ENCODE measurements around the gene TEAD4. TPM values are rescaled to one million over a fixed set of nuclear protein-coding genes. Genes with fewer than 3 reads are reported as not detected.
"Not testable (repeated sequence)": the region's sequence is repeated elsewhere in the genome, so short reads cannot be mapped to it uniquely, and the experiment has no call there.

The TEAD4 gene
- total RNA-seq, 1 donor from 2014 or later, result 30.3 TPM

- no peak overlapping the region for H3K4me3 ChIP-seq (ENCODE audit: low read length in 3 of 3)
- H3K27ac ChIP-seq (ENCODE audit: low read depth, low read length), result no peak overlapping the region
- H3K9ac ChIP-seq (ENCODE audit: low read depth in 1 of 3, low read length in 3 of 3), result no peak overlapping the region
- peaks cover 0 to 6% (median 2%) of the 10 kb centered on the region in 3 donors for H3K4me1 ChIP-seq (ENCODE audit: control insufficient read depth in 3 of 3, insufficient read depth in 3 of 3, low read length in 3 of 3)
- no peaks in the 10 kb centered on the region for H3K27me3 ChIP-seq (ENCODE audit: control insufficient read depth in 3 of 3, insufficient read depth in 3 of 3, low read length in 3 of 3)
- peaks cover 0 to 5% (median 0%) of the 10 kb centered on the region in 3 donors for H3K9me3 ChIP-seq (ENCODE audit: control insufficient read depth in 3 of 3, low read length in 3 of 3)
- peaks cover 0 to 3% (median 0%) of the 10 kb centered on the region in 3 donors for H3K36me3 ChIP-seq (ENCODE audit: control insufficient read depth in 3 of 3, insufficient read depth in 3 of 3, low read length in 3 of 3)
Observed at GRCh38 chr12:3061501-3062215, 102.5 kb downstream of the TEAD4 start.

GRCh38 chr12:3065300-3065699, 106.1 kb downstream of the TEAD4 start:
- H3K4me1 ChIP-seq (ENCODE audit: control insufficient read depth in 3 of 3, insufficient read depth in 3 of 3, low read length in 3 of 3), result peaks cover 0 to 6% (median 2%) of the 10 kb centered on the region in 3 donors

DNA sequence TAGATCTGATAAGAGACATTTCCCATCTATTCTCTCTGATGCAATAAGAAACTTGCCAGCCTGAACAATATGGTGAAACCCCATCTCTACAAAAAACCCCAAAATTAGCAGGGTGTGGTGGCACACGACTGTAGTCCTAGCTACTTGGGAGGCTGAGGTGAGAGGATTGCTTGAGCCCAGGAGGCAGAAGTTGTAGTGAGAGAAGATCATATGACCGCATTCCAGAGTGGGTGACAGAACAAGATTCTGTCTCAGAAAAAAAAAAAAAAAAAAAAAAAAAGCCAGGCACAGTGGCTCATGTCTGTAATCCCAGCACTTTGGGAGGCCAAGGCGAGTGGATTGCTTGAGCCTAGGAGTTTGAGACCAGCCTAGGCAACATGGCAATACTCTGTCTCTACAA, 106.6 kb downstream of the TEAD4 start:
- H3K9ac ChIP-seq (ENCODE audit: low read depth in 1 of 3, low read length in 3 of 3); H3K27ac ChIP-seq (ENCODE audit: low read depth, low read length); H3K27me3 ChIP-seq (ENCODE audit: control insufficient read depth in 3 of 3, insufficient read depth in 3 of 3, low read length in 3 of 3); H3K9me3 ChIP-seq (ENCODE audit: control insufficient read depth in 3 of 3, low read length in 3 of 3); H3K4me3 ChIP-seq (ENCODE audit: low read length in 3 of 3); H3K36me3 ChIP-seq (ENCODE audit: control insufficient read depth in 3 of 3, insufficient read depth in 3 of 3, low read length in 3 of 3); H3K4me1 ChIP-seq (ENCODE audit: control insufficient read depth in 3 of 3, insufficient read depth in 3 of 3, low read length in 3 of 3): not testable (repeated sequence)

More at GRCh38 chr12:3065300-3065699, 106.1 kb downstream of the TEAD4 start:
- H3K9ac ChIP-seq (ENCODE audit: low read depth in 1 of 3, low read length in 3 of 3), result no peak overlapping the region
- H3K27ac ChIP-seq (ENCODE audit: low read depth, low read length), result no peak overlapping the region
- peaks cover 0 to 3% (median 0%) of the 10 kb centered on the region in 3 donors for H3K36me3 ChIP-seq (ENCODE audit: control insufficient read depth in 3 of 3, insufficient read depth in 3 of 3, low read length in 3 of 3)
- H3K4me3 ChIP-seq (ENCODE audit: low read length in 3 of 3), result no peak overlapping the region
- H3K9me3 ChIP-seq (ENCODE audit: control insufficient read depth in 3 of 3, low read length in 3 of 3), result peaks cover 0 to 5% (median 0%) of the 10 kb centered on the region in 3 donors
- H3K27me3 ChIP-seq (ENCODE audit: control insufficient read depth in 3 of 3, insufficient read depth in 3 of 3, low read length in 3 of 3), result no peaks in the 10 kb centered on the region

- H3K9ac ChIP-seq (ENCODE audit: low read depth in 1 of 3, low read length in 3 of 3), result no peak overlapping the region
- no peaks in the 10 kb centered on the region for H3K9me3 ChIP-seq (ENCODE audit: control insufficient read depth in 3 of 3, low read length in 3 of 3)
- H3K27ac ChIP-seq (ENCODE audit: low read depth, low read length), result no peak overlapping the region
- H3K27me3 ChIP-seq (ENCODE audit: control insufficient read depth in 3 of 3, insufficient read depth in 3 of 3, low read length in 3 of 3), result no peaks in the 10 kb centered on the region
- peaks cover 7 to 12% (median 12%) of the 10 kb centered on the region in 3 donors for H3K4me1 ChIP-seq (ENCODE audit: control insufficient read depth in 3 of 3, insufficient read depth in 3 of 3, low read length in 3 of 3)
- no peak overlapping the region for H3K4me3 ChIP-seq (ENCODE audit: low read length in 3 of 3)
- no peaks in the 10 kb centered on the region for H3K36me3 ChIP-seq (ENCODE audit: control insufficient read depth in 3 of 3, insufficient read depth in 3 of 3, low read length in 3 of 3)
Observed at GRCh38 chr12:3069714-3070113, 110.5 kb downstream of the TEAD4 start.

- Histone ChIP-seq H3K27ac (ENCODE audit: low read depth, low read length) (no peak overlapping the region), H3K9ac (ENCODE audit: low read depth in 1 of 3, low read length in 3 of 3) (no peak overlapping the region), H3K27me3 (ENCODE audit: control insufficient read depth in 3 of 3, insufficient read depth in 3 of 3, low read length in 3 of 3) (no peaks in the 10 kb centered on the region), H3K4me3 (ENCODE audit: low read length in 3 of 3) (no peak overlapping the region), H3K9me3 (ENCODE audit: control insufficient read depth in 3 of 3, low read length in 3 of 3) (no peaks in the 10 kb centered on the region), H3K36me3 (ENCODE audit: control insufficient read depth in 3 of 3, insufficient read depth in 3 of 3, low read length in 3 of 3) (no peaks in the 10 kb centered on the region), H3K4me1 (ENCODE audit: control insufficient read depth in 3 of 3, insufficient read depth in 3 of 3, low read length in 3 of 3) (peaks cover 7 to 12% (median 12%) of the 10 kb centered on the region in 3 donors)
Observed at GRCh38 chr12:3071107-3071506, 111.9 kb downstream of the TEAD4 start.

DNA sequence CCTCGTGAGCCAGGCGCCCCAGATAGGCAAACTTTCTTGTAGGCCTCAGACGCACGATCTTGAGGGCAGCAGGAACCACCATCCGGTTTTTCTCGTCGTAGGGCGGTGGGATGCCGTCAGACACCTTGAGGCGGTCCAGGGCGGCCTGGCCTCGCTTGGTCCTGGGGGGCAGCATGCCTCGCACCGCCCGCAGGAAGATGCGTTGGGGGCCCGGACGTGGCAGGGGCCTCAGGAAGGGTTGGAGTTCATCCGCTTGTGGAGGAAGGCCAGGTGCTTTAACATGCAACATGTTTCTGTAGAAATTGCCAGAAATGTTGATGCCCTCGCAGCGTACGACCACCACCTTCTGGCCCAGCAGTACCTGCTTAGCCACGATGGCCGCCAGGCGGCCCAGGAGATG, 112.5 kb downstream of the TEAD4 start:
- Histone ChIP-seq H3K4me1 (ENCODE audit: control insufficient read depth in 3 of 3, insufficient read depth in 3 of 3, low read length in 3 of 3) (peaks cover 11 to 17% (median 16%) of the 10 kb centered on the region in 3 donors), H3K36me3 (ENCODE audit: control insufficient read depth in 3 of 3, insufficient read depth in 3 of 3, low read length in 3 of 3) (no peaks in the 10 kb centered on the region), H3K9ac (ENCODE audit: low read depth in 1 of 3, low read length in 3 of 3) (no peak overlapping the region), H3K27ac (ENCODE audit: low read depth, low read length) (no peak overlapping the region), H3K27me3 (ENCODE audit: control insufficient read depth in 3 of 3, insufficient read depth in 3 of 3, low read length in 3 of 3) (no peaks in the 10 kb centered on the region), H3K9me3 (ENCODE audit: control insufficient read depth in 3 of 3, low read length in 3 of 3) (no peaks in the 10 kb centered on the region), H3K4me3 (ENCODE audit: low read length in 3 of 3) (no peak overlapping the region)

GRCh38 chr12:3073438-3074250, 114.4 kb downstream of the TEAD4 start:
- Histone ChIP-seq H3K4me3 (ENCODE audit: low read length in 3 of 3) (no peak overlapping the region), H3K36me3 (ENCODE audit: control insufficient read depth in 3 of 3, insufficient read depth in 3 of 3, low read length in 3 of 3) (no peaks in the 10 kb centered on the region), H3K9ac (ENCODE audit: low read depth in 1 of 3, low read length in 3 of 3) (no peak overlapping the region), H3K4me1 (ENCODE audit: control insufficient read depth in 3 of 3, insufficient read depth in 3 of 3, low read length in 3 of 3) (peaks cover 12 to 27% (median 24%) of the 10 kb centered on the region in 3 donors), H3K27ac (ENCODE audit: low read depth, low read length) (no peak overlapping the region), H3K9me3 (ENCODE audit: control insufficient read depth in 3 of 3, low read length in 3 of 3) (no peaks in the 10 kb centered on the region), H3K27me3 (ENCODE audit: control insufficient read depth in 3 of 3, insufficient read depth in 3 of 3, low read length in 3 of 3) (no peaks in the 10 kb centered on the region)

DNA sequence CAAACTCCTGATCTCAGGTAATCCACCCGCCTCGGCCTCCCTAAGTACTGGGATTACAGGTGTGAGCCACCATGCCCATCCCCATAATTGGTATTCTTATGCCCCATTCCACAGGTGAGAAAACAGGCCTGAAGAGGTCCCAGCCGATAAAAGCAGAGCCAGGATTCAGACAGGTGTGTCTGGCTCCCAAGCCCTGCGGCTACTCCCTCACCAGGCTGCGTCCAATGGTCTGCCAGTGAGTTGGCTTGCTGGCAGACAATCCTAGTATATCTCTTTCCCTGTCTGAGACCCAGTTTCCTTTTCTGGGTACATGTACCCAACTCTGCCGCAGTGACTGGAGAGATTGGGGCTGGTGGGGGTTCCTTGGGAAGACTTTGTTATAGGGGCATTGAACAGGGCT, 116.1 kb downstream of the TEAD4 start:
- Histone ChIP-seq H3K4me1 (ENCODE audit: control insufficient read depth in 3 of 3, insufficient read depth in 3 of 3, low read length in 3 of 3) (peaks cover 12 to 27% (median 24%) of the 10 kb centered on the region in 3 donors), H3K36me3 (ENCODE audit: control insufficient read depth in 3 of 3, insufficient read depth in 3 of 3, low read length in 3 of 3) (no peaks in the 10 kb centered on the region), H3K9me3 (ENCODE audit: control insufficient read depth in 3 of 3, low read length in 3 of 3) (no peaks in the 10 kb centered on the region), H3K27ac (ENCODE audit: low read depth, low read length) (no peak overlapping the region), H3K9ac (ENCODE audit: low read depth in 1 of 3, low read length in 3 of 3) (no peak overlapping the region), H3K27me3 (ENCODE audit: control insufficient read depth in 3 of 3, insufficient read depth in 3 of 3, low read length in 3 of 3) (no peaks in the 10 kb centered on the region), H3K4me3 (ENCODE audit: low read length in 3 of 3) (no peak overlapping the region)

DNA sequence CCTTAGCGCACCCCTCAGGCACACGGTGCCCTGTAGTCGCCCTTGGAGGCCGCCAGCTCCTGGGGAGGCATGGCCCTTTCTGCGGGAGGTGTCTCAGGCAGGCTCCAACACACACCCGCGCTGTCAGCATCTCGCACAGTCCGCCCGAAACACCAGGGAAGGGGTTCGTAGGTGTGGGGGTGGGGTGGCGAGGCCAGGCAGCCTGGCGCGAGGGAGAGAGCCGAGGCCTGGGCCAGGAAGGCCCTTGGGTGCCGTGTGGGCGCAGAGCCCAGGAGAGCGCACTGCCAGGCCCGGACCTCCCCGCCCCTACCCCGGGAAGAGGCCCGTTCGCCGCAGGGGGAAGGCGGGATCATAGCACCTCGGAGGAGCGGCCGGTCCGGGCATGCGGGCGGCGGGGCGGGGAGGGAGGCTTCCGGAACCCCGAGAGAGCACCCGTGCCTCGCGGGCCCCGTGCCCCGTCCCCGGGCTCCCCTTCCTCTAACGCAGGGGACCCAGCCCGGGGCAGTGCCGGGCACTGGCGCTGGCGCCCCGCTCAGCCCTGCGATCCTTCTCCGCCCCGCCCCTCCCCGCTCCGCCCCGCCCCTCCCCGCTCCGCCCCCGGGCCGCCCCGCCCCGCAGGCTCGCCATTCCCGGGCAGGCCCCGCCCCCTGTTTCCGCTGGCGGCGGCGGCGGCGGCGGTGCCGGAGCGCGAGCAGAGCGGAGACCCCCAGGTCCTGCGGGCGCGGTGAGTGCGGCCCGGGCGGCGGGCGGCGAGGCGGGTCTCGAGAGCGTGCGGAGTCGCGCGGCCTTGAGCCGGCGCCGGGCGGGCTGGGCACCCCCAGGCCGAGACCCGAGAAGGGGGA, 117.8 kb downstream of the TEAD4 start, which contains the start of gene TSPAN9:
Gene TSPAN9 (plus strand): TSS at position 650 of the 842 bp plus-strand sequence. CDS start 123,815 bp downstream, outside the sequence.
- H3K9me3 ChIP-seq (ENCODE audit: control insufficient read depth in 3 of 3, low read length in 3 of 3), result no peaks in the 10 kb centered on the region
- H3K9ac ChIP-seq (ENCODE audit: low read depth in 1 of 3, low read length in 3 of 3), result peak within 1 kb of the TSS; percentile 73 to 84 (median 83)
- H3K36me3 ChIP-seq (ENCODE audit: control insufficient read depth in 3 of 3, insufficient read depth in 3 of 3, low read length in 3 of 3), result no peaks in the 10 kb centered on the region
- peak within 1 kb of the TSS; percentile 74 to 81 (median 80) for H3K4me3 ChIP-seq (ENCODE audit: low read length in 3 of 3)
- H3K27ac ChIP-seq (ENCODE audit: low read depth, low read length), result peak within 1 kb of the TSS; percentile 75
- peaks cover 12 to 30% (median 22%) of the 10 kb centered on the region in 3 donors for H3K4me1 ChIP-seq (ENCODE audit: control insufficient read depth in 3 of 3, insufficient read depth in 3 of 3, low read length in 3 of 3)
- no peaks in the 10 kb centered on the region for H3K27me3 ChIP-seq (ENCODE audit: control insufficient read depth in 3 of 3, insufficient read depth in 3 of 3, low read length in 3 of 3)

All from skeletal muscle tissue (tissue), 4 donors.